ENCODE measurements around the gene LRTM2.

DNA sequence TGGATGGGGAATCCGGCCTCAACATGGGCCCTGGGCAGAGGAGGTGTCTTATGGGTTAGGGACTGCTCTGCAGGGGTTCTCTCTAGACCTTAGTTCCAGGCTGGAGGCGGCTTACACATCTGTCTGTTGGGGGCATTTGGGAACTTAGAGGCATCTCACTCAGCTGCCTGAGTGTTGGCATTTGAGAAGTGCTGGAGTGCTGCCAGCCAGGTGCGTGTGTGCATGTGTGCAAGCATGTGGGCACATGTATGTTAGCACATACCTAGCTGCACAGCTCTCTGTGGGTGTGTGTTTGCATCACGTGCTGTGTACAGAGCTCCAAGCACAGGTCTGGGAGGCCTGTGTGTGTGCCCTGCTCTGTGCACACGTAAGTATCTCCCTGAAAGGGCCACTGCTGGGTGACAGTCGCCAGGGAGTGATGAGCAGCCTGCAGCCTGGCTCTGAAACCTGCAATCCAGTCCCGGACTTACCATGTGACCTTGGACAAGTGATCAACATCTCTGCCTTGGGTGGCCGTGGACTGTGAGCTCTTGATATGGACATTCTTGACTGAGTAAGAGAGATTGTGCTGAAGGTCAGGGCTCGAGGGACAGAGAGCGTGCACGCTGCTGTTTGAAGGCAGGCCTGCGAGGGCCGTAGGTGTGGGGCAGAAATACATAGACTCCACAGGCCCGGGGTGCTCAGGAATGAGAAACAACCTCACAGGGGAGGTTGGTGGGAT is 5.2 kb downstream of the LRTM2 start:
- TF ChIP-seq, protein P1, sequence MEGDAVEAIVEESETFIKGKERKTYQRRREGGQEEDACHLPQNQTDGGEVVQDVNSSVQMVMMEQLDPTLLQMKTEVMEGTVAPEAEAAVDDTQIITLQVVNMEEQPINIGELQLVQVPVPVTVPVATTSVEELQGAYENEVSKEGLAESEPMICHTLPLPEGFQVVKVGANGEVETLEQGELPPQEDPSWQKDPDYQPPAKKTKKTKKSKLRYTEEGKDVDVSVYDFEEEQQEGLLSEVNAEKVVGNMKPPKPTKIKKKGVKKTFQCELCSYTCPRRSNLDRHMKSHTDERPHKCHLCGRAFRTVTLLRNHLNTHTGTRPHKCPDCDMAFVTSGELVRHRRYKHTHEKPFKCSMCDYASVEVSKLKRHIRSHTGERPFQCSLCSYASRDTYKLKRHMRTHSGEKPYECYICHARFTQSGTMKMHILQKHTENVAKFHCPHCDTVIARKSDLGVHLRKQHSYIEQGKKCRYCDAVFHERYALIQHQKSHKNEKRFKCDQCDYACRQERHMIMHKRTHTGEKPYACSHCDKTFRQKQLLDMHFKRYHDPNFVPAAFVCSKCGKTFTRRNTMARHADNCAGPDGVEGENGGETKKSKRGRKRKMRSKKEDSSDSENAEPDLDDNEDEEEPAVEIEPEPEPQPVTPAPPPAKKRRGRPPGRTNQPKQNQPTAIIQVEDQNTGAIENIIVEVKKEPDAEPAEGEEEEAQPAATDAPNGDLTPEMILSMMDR (IDR thresholded peaks at IDR 0.05) = no peak
- no peak for TF ChIP-seq POLR2AphosphoS5 (IDR thresholded peaks at IDR 0.05; ENCODE audit: low read depth, low read length)
- no peak for TF ChIP-seq SIN3A (IDR thresholded peaks at IDR 0.05; ENCODE audit: borderline replicate concordance, insufficient read depth, low read depth, low read length)
